NCI-H2029 (cell line): ENCODE data around the gene C10orf143.
"Not testable (repeated sequence)": the region's sequence is repeated elsewhere in the genome, so short reads cannot be mapped to it uniquely, and the experiment has no call there.

ENCODE experiments used
- DNase-seq: peaks from one replicate; lab custom pipeline; 2025; lab: John Stamatoyannopoulos, UW

Gene C10orf143

GRCh38 chr10:130029209-130029608 is 81.4 kb downstream of the C10orf143 start:
- no peak for DNase-seq

GRCh38 chr10:130028465-130028819 is 82.2 kb downstream of the C10orf143 start:
- DNase-seq = no peak

- peak; percentile 54 for DNase-seq
These were observed 82.7 kb downstream of the C10orf143 start for GRCh38 chr10:130027716-130028464.

GRCh38 chr10:130026670-130027456 is 83.8 kb downstream of the C10orf143 start:
- no peak for DNase-seq

GRCh38 chr10:130025811-130026485 is 84.7 kb downstream of the C10orf143 start:
- DNase-seq = no peak

GRCh38 chr10:130025326-130025725 is 85.3 kb downstream of the C10orf143 start:
- DNase-seq = no peak

- DNase-seq = no peak
These were observed 85.8 kb downstream of the C10orf143 start for GRCh38 chr10:130024779-130025325.

GRCh38 chr10:130024326-130024725 is 86.3 kb downstream of the C10orf143 start:
- not testable (repeated sequence) for DNase-seq

GRCh38 chr10:130023454-130024230 is 87.0 kb downstream of the C10orf143 start:
- DNase-seq = peak; percentile 18

GRCh38 chr10:130022511-130023299 is 87.9 kb downstream of the C10orf143 start:
- no peak for DNase-seq

GRCh38 chr10:130022086-130022485 is 88.5 kb downstream of the C10orf143 start:
- DNase-seq = no peak

- DNase-seq = no peak
These were observed 89.2 kb downstream of the C10orf143 start for GRCh38 chr10:130021383-130021950.

- no peak for DNase-seq
These were observed 89.8 kb downstream of the C10orf143 start for GRCh38 chr10:130020651-130021382.

- no peak for DNase-seq
These were observed 91.9 kb downstream of the C10orf143 start for GRCh38 chr10:130018730-130019185.

GRCh38 chr10:130018265-130018664 is 92.4 kb downstream of the C10orf143 start:
- DNase-seq = no peak

- no peak for DNase-seq
These were observed 93.0 kb downstream of the C10orf143 start for GRCh38 chr10:130017631-130018022.

GRCh38 chr10:130016993-130017630 is 93.5 kb downstream of the C10orf143 start:
- no peak for DNase-seq

- DNase-seq = no peak
These were observed 94.5 kb downstream of the C10orf143 start for GRCh38 chr10:130016095-130016494.

- no peak for DNase-seq
These were observed 95.4 kb downstream of the C10orf143 start for GRCh38 chr10:130015075-130015695.
